MG63 (cell line): ENCODE results near the gene CTDP1. TPM values are rescaled to one million over a fixed set of nuclear protein-coding genes. Genes with fewer than 3 reads are reported as not detected.
"Not testable (repeated sequence)": the region's sequence is repeated elsewhere in the genome, so short reads cannot be mapped to it uniquely, and the experiment has no call there.

Source experiments
- DNase-seq: peaks from one replicate; pipeline ENCODE4 v3.0.0-alpha.2; 2020
- H3K27me3 ChIP-seq: fragments of 250-450 bp; sonication (Bioruptor Pico); 2 replicates; pipeline ENCODE4 v1.5.1; 2020; ENCODE audit warnings: mild to moderate bottlenecking, moderate library complexity
- H3K36me3 ChIP-seq: fragments of 250-450 bp; sonication (Bioruptor Pico); 2 replicates; pipeline ENCODE4 v1.5.1; 2020; ENCODE audit warnings: mild to moderate bottlenecking, moderate library complexity
- H3K4me3 ChIP-seq: fragments of 250-450 bp; sonication (Bioruptor Pico); 2 replicates; pipeline ENCODE4 v1.5.1; 2020; ENCODE audit warnings: mild to moderate bottlenecking, moderate library complexity
- H3K9me3 ChIP-seq: fragments of 250-450 bp; sonication (Bioruptor Pico); 2 replicates; pipeline ENCODE4 v1.5.1; 2020; ENCODE audit warnings: mild to moderate bottlenecking, moderate library complexity
- total RNA-seq: library from RNA; depleted of rRNA; stranded (reverse); fragments of >200 nt; shearing (Covaris generic); gene quantifications from 2 replicates; pipeline ENCODE4 v1.2.3, GENCODE V29; 2014; ENCODE audit warnings: low replicate concordance

Gene CTDP1
- total RNA-seq, 1 experiment from 2014 or later, result 28.9 TPM

GRCh38 chr18:79724299-79725080 lies 44.9 kb downstream of the CTDP1 start:
- DNase-seq, result no peak

GRCh38 chr18:79725486-79725885 lies 45.9 kb downstream of the CTDP1 start:
- H3K4me3 ChIP-seq, result no peak overlapping the region
- peaks cover 14% of the 10 kb centered on the region for H3K36me3 ChIP-seq
- DNase-seq, result no peak
- H3K27me3 ChIP-seq, result no peaks in the 10 kb centered on the region
- no peaks in the 10 kb centered on the region for H3K9me3 ChIP-seq

More at GRCh38 chr18:79724299-79725080, 44.9 kb downstream of the CTDP1 start:
- Histone ChIP-seq H3K9me3 (no peaks in the 10 kb centered on the region), H3K27me3 (no peaks in the 10 kb centered on the region), H3K36me3 (peaks cover 11% of the 10 kb centered on the region; the same call in 1 of the 2 replicates), H3K4me3 (no peak overlapping the region)

- no peak for DNase-seq
- Histone ChIP-seq H3K36me3 (peaks cover 24% of the 10 kb centered on the region), H3K9me3 (no peaks in the 10 kb centered on the region), H3K4me3 (no peak overlapping the region), H3K27me3 (no peaks in the 10 kb centered on the region)
Measured at GRCh38 chr18:79726721-79727120, 47.1 kb downstream of the CTDP1 start.

GRCh38 chr18:79727211-79727610 lies 47.6 kb downstream of the CTDP1 start:
- Histone ChIP-seq H3K36me3 (peaks cover 27% of the 10 kb centered on the region), H3K4me3 (no peak overlapping the region), H3K27me3 (no peaks in the 10 kb centered on the region), H3K9me3 (no peaks in the 10 kb centered on the region)
- DNase-seq, result no peak

GRCh38 chr18:79728931-79729586 lies 49.5 kb downstream of the CTDP1 start:
- H3K27me3 ChIP-seq, result no peaks in the 10 kb centered on the region
- H3K4me3 ChIP-seq, result no peak overlapping the region
- H3K9me3 ChIP-seq, result no peaks in the 10 kb centered on the region
- peaks cover 28% of the 10 kb centered on the region for H3K36me3 ChIP-seq
- DNase-seq, result no peak

GRCh38 chr18:79729611-79730010 lies 50.0 kb downstream of the CTDP1 start:
- no peaks in the 10 kb centered on the region for H3K27me3 ChIP-seq
- H3K36me3 ChIP-seq, result peaks cover 28% of the 10 kb centered on the region
- DNase-seq, result no peak
- H3K9me3 ChIP-seq, result no peaks in the 10 kb centered on the region
- H3K4me3 ChIP-seq, result no peak overlapping the region

- no peak for DNase-seq
- Histone ChIP-seq H3K9me3 (no peaks in the 10 kb centered on the region), H3K36me3 (peaks cover 28% of the 10 kb centered on the region), H3K27me3 (no peaks in the 10 kb centered on the region), H3K4me3 (no peak overlapping the region)
Measured at GRCh38 chr18:79730804-79731203, 51.2 kb downstream of the CTDP1 start.

GRCh38 chr18:79731881-79732720 lies 52.5 kb downstream of the CTDP1 start:
- H3K27me3 ChIP-seq, H3K4me3 ChIP-seq, DNase-seq, H3K9me3 ChIP-seq: not testable (repeated sequence)
- peaks cover 28% of the 10 kb centered on the region for H3K36me3 ChIP-seq

GRCh38 chr18:79732721-79733025 lies 53.1 kb downstream of the CTDP1 start:
- Histone ChIP-seq H3K27me3 (no peaks in the 10 kb centered on the region), H3K36me3 (peaks cover 28% of the 10 kb centered on the region), H3K9me3 (no peaks in the 10 kb centered on the region), H3K4me3 (no peak overlapping the region)
- DNase-seq, result no peak

- DNase-seq, result no peak
- Histone ChIP-seq H3K27me3 (no peaks in the 10 kb centered on the region), H3K4me3 (no peak overlapping the region), H3K36me3 (peaks cover 28% of the 10 kb centered on the region), H3K9me3 (no peaks in the 10 kb centered on the region)
Measured at GRCh38 chr18:79733135-79733701, 53.6 kb downstream of the CTDP1 start.

- no peaks in the 10 kb centered on the region for H3K27me3 ChIP-seq
- no peak overlapping the region for H3K4me3 ChIP-seq
- H3K36me3 ChIP-seq, result peaks cover 22% of the 10 kb centered on the region
- H3K9me3 ChIP-seq, result no peaks in the 10 kb centered on the region
- DNase-seq, result no peak
Measured at GRCh38 chr18:79733986-79734770, 54.6 kb downstream of the CTDP1 start.

- Histone ChIP-seq H3K36me3 (peaks cover 17% of the 10 kb centered on the region), H3K9me3 (no peaks in the 10 kb centered on the region), H3K27me3 (no peaks in the 10 kb centered on the region), H3K4me3 (no peak overlapping the region)
- DNase-seq, result no peak
Measured at GRCh38 chr18:79735071-79735980, 55.7 kb downstream of the CTDP1 start.

- no peak for DNase-seq
- Histone ChIP-seq H3K9me3 (no peaks in the 10 kb centered on the region), H3K36me3 (peaks cover 10% of the 10 kb centered on the region), H3K4me3 (no peak overlapping the region), H3K27me3 (no peaks in the 10 kb centered on the region)
Measured at GRCh38 chr18:79736230-79736629, 56.6 kb downstream of the CTDP1 start.

- Histone ChIP-seq H3K9me3 (no peaks in the 10 kb centered on the region), H3K36me3 (peaks cover 5% of the 10 kb centered on the region), H3K4me3 (no peak overlapping the region), H3K27me3 (no peaks in the 10 kb centered on the region)
- no peak for DNase-seq
Measured at GRCh38 chr18:79736846-79737245, 57.2 kb downstream of the CTDP1 start.

GRCh38 chr18:79737426-79737825 lies 57.8 kb downstream of the CTDP1 start:
- Histone ChIP-seq H3K9me3 (no peaks in the 10 kb centered on the region), H3K36me3 (peaks cover 4% of the 10 kb centered on the region), H3K27me3 (no peaks in the 10 kb centered on the region), H3K4me3 (no peak overlapping the region)
- no peak for DNase-seq
